NCI-H510A (cell line): ENCODE results near the gene DCAF5.
A peak's percentile ranks its signal among the peaks of the same experiment; 100 is the strongest.
"Not testable (repeated sequence)": the region's sequence is repeated elsewhere in the genome, so short reads cannot be mapped to it uniquely, and the experiment has no call there.

Source experiments
- DNase-seq: peaks from one replicate; lab custom pipeline; 2025; lab: John Stamatoyannopoulos, UW

The DCAF5 gene

GRCh38 chr14:69041783-69042182 lies 111.1 kb downstream of the DCAF5 start:
- no peak for DNase-seq

GRCh38 chr14:69040353-69040752 lies 112.6 kb downstream of the DCAF5 start:
- DNase-seq = no peak

DNA sequence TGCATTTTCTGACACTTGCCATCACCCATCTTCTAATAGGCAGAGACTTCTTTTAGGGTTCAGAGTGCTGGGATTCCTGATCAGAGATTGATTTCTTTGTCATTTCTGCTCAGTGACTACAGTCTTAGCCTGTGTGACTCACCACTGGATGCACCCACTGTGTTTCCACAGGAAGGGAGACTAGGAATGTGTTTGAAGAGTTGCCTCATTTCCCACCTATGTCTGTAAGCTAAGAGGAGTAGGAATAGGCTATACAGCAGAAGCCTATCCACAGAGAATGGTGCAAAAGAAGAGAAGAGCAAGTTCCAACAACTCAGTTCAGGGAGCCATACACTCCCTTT lies 113.7 kb downstream of the DCAF5 start:
- DNase-seq = no peak

GRCh38 chr14:69038455-69039287 lies 114.2 kb downstream of the DCAF5 start:
- DNase-seq = no peak

DNA sequence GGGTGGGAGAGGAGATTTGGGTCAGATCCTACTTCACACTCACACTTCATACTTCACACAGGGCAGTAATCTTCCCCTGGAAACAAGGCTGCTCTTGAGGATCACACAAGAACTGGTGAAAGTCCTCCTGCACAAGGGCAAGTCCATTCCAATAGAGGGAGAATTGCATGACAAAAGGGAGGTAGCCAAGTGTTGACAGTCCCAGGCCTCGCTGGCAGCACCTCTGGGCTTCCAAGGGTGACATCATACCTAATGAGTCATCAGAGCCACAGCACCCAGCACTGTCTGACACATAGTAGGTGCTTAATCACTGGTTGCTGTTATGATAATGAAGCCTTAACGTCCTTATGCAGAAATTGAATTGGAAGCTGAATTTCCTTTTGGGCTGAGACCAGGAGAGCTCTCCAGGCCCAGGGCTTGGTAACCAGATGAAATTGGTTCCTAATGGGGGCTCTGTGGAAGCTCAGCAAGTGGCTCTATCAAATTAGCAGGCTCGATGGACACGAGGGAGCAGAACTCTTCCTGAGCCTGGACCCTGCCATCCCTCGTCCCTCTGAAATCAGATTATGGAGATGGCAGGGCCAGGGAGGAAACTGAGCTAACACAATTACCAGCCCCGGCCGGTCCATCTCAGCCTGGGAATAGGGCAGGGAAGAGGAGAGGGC lies 115.0 kb downstream of the DCAF5 start:
- no peak for DNase-seq

DNA sequence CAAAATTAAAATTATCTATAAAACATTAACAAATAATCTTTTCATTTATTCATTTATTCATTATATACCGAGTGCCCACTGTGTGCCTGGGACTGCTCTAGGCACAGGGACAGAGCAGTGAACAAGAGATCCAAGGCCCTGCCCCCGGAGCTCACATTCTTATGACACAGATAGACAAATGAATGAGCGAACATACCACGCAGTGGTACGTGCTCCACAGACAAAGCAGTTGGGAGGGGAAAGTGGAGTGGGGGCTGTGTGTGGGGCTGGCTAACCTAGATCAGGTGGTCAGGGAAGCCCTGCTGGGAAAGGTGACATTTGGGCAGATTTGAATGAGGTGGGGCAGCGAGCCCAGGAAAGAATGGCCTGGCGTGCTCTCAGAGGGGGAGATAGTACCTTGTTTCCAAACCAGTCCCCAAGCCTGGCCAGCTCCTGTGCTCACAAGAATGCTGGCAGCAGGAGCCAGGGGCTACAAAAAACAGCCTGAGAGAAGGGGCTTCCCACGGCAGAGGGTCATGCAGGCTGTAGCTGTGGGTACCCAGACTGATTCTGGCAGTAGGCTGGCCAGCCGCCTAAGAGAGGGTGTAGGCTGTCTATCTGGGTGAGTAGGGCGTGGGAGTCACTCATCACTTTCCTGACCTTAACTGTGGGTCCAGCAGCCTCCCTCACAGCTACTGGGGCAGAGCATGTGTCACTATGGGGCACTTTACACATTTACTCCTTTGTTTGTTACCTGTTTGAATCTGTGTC lies 116.0 kb downstream of the DCAF5 start:
- no peak for DNase-seq

DNA sequence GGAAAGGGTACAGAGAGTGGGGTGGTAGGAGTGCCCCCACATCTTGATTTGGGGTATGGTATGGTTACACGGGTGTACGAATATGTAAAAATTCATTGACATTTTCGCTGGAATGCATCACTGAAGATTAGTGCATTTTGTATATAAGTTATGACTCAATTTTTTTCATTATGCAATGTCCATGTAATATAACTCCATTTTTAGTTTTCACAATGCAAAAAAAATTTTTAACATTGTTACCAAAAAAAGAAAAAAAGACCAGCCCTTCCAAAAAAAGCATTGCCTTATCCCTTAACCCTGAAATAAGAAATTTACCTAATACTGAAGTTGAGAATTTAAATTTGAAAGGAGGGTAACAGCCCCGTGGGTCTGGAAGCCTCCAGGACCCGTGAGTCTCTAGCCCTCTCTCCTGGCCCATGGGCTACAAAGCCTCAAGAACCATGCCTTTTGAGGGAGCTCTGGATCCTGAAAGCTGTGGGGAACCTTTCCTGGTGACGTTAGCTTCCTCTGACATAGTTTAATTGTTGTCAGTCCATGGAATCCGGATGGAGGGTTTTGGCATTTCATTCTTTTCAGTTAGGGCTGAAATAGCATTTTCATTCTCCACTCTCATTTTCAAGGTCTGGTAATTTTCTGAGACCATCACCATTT lies 118.2 kb downstream of the DCAF5 start:
- no peak for DNase-seq

DNA sequence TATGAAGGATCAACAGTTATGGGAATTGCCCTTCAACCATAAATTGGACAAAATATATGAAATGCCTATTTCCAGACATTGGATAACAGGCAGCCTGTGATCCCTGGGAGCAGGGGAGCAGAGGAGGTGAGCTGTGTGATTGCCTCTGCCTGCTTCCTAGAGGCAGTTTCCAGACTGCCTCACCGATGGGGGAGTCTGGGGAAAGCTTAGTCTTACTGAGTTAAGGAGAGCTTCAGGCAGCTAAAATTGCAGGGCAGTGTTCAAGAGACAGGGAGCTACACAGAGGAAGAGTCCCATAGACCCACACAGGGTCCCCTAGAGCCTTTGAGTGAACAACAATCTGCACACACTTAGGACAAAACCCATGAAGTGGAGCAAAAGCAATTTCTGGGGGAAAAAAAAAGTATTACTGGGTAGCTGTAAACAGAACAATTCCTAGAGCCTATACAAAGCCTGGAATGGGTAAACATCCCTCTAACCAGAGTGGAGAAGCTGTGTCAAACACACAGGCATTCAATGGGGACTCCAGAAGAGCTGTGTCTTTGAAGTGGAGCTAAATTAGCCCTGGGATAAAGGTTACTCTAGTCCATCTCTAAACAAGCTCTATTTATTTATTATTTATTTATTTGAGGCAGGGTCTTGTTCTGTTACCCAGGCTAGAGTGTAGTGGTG lies 125.5 kb downstream of the DCAF5 start:
- DNase-seq = no peak

DNA sequence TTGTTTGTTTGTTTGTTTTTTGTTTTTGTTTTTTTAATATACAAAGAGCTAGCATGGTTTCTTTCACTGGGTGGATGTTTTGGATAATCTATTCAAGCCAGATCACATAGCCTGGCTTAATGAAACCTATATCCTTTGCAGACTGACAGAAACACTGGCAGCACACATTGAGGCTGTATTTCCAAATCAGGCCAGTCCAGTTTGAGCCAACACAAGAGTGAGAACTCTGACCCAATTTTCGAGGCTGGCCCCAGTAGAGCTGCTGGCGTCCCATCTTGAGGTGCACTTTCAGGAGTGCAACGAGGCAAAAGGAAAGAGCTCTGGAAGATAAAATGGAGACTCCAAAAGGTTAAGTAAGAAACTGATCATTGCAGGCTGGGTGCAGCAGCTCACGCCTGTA lies 129.9 kb downstream of the DCAF5 start:
- no peak for DNase-seq

DNA sequence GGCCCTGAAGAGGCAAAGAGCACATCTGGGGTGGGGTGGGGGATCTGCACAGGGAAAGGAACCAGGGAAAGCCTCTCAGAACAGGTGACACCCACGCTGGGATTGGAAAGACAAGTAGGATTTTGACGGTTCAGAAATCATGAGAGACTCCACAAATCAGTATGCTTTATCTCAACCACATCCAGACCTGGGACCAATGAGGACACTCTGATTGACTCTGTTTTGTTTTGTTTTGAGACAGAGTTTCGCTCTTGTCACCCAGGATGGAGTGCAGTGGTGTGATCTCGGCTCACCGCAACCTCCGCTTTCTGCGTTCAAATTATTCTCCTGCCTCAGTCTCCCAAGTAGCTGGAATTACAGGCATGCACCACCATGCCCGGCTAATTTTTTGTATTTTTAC lies 130.8 kb downstream of the DCAF5 start:
- not testable (repeated sequence) for DNase-seq

- no peak for DNase-seq
Measured at GRCh38 chr14:69017706-69018105, 135.2 kb downstream of the DCAF5 start.

- DNase-seq = no peak
Measured at GRCh38 chr14:69014829-69015259, 138.1 kb downstream of the DCAF5 start.

GRCh38 chr14:69013943-69014782 lies 138.8 kb downstream of the DCAF5 start:
- peak; percentile 76 for DNase-seq

GRCh38 chr14:69012256-69012953 lies 140.5 kb downstream of the DCAF5 start:
- no peak for DNase-seq

DNA sequence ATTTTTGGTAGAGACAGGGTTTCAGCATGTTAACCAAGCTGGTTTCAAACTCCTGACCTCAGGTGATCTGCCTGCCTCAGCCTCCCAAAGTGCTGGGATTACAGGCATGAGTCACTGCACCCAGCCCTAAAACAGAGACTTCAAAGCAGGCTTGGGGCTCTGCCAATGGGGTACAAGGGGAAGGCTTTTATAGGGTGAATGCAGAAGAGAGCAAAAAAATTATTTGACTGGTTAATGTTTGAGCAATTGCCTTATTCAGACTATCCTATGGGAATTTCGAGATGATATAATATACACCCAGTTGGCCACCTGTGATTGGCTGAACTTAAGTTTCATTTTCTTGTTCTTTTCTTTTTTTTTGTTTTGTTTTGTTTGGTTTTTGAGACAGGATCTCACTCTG lies 142.3 kb downstream of the DCAF5 start:
- DNase-seq = no peak

DNA sequence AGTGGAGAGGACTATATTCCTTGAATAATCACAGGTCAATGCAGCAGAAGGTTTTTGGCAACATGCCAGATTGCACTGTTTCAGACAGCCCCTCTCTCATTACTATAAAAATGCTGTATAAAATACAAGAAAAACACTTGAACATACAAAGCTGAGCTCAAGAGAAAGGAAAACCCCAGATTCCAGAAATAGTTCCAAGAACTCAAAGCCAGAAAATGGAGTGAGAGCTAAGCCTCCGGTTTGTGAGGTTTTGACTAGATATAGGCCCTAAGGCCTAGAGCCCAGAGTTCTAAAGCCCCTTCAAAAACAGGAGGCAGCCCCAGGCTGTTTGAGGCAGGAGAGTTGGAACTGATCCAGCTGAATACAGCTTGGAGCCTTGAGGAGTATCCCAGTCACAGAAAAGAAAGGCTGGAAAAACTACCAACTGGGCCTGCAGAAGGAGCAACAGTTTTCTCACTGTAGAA lies 144.5 kb downstream of the DCAF5 start:
- no peak for DNase-seq

GRCh38 chr14:69006346-69006745 lies 146.6 kb downstream of the DCAF5 start:
- no peak for DNase-seq

- no peak for DNase-seq
Measured at GRCh38 chr14:69005432-69006148, 147.3 kb downstream of the DCAF5 start.

DNA sequence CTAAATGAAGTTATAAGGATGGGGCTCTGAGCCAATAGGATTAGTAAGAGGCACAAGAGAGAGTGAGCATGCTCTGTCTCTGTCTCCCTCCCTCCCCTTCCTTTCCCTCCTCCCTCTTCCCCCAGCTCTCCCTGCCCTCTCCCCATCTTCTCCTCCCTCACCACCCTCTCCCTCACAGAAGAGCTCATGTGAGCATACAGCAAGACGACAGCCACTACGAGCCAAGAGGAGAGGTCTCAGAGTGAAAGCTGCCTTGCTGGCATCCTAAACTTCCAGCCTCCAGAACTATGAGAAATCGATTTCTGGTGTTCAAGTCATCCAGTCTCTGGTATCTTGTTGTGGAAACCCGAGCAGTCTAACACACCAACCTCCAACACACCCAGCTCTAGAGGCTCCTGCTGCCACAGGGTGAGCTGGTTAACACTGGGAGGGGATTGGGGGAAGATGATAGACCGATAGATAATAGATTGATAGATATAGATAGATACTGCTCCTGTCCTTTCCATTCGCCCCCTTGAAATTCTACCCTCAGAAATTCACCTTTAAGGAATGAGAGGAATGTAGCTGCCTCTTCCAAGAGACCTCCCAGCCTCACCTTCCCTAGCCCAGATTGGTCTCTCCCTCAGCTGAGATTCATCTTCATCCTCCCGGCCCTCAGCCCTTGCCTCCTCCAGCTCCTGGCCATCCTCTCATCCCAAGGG lies 148.0 kb downstream of the DCAF5 start:
- no peak for DNase-seq
